ENCODE measurements around the gene ITGA2.

GRCh38 chr5:52943285-52943684, 45.9 kb upstream of the ITGA2 start:
- TF ChIP-seq CTCF (IDR thresholded peaks at IDR 0.05; ENCODE audit: poor library complexity) = no peak
- no peak for TF ChIP-seq EZH2phosphoT487 (IDR thresholded peaks at IDR 0.05; ENCODE audit: low read depth, severe bottlenecking, unreplicated experiment)
- TF ChIP-seq EZH2 (IDR thresholded peaks at IDR 0.05; ENCODE audit: borderline replicate concordance) = no peak
